ENCODE results near the gene FOXC1.

The FOXC1 gene

GRCh38 chr6:1645466-1646185, 35.9 kb downstream of the FOXC1 start:
- DNase-seq = no peak

- DNase-seq = no peak
Observed at GRCh38 chr6:1651362-1651761, 41.6 kb downstream of the FOXC1 start.

GRCh38 chr6:1652842-1653241, 43.1 kb downstream of the FOXC1 start:
- DNase-seq = no peak

DNA sequence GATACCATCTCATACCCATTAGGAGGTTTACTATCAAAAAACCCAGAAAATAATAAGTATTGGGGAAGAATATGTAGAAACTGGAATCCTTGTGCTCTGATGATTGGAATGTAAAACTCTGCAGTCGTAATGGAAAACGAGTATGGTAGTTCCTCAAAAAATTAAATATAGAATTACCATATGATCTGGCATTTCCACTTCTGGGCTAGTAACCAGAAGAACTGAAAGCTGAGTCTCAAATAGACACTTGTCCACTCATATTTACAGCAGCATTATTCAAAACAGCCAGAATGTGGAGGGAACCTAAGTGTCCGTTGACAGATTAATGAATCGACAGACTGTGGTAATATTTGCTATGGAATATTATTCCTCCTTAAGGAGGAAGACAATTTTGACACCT, 44.3 kb downstream of the FOXC1 start:
- no peak for DNase-seq

GRCh38 chr6:1657116-1657770, 47.5 kb downstream of the FOXC1 start:
- DNase-seq = no peak

GRCh38 chr6:1657771-1658165, 48.1 kb downstream of the FOXC1 start:
- DNase-seq = no peak

- DNase-seq = no peak
Observed at GRCh38 chr6:1658212-1659005, 48.7 kb downstream of the FOXC1 start.

DNA sequence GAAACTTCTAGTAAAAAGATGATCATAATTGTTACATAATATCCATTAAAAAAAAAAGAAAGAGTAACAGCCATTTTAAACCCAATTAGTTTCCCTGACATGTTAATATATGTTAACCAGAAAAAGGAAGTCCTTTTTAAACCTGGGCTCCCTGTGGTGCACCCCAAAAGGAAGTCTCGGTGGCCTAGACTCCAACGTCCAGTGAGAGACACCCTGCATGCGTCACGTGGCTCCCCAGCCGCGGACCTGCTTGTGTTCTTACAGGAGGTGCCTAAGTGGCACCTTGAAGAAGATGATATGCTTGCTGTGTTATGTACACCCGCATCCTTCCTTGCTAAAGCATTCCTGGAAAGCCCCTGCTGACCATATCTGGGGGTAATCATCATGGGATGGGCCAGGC, 50.1 kb downstream of the FOXC1 start:
- no peak for DNase-seq

DNA sequence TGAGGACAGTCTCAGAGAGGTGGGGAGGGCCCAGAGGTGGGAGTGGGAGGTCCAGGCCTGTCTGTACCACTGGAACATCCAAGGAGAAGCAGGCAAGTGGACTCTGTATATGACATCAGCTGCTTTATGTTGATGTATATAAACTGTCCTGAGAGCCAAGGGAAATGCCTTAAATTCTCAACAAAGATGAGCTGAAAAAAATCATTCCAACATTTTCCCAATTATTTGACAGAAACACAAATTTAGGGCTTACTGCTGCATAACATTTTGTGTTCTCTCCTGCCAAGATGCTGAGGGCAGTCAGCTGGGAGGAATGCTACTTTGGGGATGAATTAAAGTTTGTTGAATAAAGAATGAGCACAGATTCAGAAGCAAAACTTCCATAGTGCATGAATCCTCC, 52.8 kb downstream of the FOXC1 start:
- DNase-seq = no peak
